HG03196 (cell line): ENCODE measurements around the gene RSU1.

Experiments used
- ATAC-seq: cut with Tn5 transposase; IDR thresholded peaks from one replicate; pipeline ENCODE4 v1.9.1; 2021; ENCODE audit not compliant: unreplicated experiment

The RSU1 gene

DNA sequence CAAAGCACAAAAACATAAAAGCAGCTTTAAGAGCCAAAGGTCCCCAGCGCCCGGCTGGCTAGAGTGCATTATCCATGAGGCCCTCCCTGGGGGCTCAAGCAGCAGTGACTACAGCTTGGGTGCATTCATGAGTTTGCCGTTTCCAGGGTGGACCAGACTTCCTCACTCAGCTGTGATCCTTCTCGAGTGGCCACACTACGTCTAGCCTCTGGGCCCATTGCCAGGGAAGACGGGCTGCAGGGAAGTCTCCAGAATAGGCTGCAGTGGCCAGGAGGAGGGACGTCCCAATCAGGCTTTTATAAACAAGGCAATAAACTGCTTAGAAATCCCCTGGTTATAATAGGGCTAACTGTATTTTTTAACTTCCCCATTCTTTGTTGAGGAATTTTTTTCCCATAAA, 206.2 kb downstream of the RSU1 start:
- ATAC-seq: no peak

GRCh38 chr10:16609211-16609610, 208.0 kb downstream of the RSU1 start:
- no peak for ATAC-seq

- ATAC-seq: no peak
These were observed 210.3 kb downstream of the RSU1 start for GRCh38 chr10:16606923-16607322.

DNA sequence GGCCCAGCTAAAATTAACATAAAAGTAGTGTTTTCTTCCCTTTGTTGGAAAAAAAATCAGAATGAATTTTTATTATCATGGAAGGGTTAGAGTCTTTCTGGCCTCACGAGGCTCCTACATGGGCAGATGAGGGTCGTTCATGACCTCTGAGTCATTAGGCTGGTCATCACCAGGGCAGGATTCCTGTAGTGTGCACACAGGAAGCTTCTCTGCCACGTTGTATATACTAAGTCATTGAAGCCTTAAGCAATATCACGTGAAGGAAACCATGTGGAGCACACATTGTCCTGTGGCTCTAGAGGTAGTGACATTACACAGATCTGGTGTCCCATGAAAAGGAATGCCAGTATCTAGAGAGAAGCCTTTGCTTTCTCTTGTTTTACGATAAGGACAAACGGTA, 210.8 kb downstream of the RSU1 start:
- ATAC-seq: no peak

- ATAC-seq: no peak
These were observed 213.9 kb downstream of the RSU1 start for GRCh38 chr10:16603308-16603707.

GRCh38 chr10:16602104-16602775, 215.0 kb downstream of the RSU1 start:
- ATAC-seq: no peak

DNA sequence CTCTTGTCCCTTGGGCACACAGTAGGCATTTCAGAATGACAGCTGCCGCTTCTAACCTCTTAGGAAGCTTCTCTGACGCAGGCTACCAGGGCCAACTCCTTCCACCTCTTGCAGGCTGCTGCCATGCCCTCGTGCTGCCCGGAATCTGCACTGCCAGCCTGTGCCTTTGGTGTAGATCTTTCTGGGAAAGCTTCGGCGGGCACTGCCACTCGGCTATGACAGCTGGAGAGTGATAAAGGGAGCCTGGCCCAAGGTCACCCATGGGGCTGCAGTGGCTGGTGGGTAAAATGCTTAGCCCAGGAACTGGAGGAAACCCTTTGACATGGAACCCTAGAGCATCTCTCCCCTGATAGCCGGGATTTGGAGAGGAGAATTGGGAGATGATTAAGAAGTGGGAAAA, 217.6 kb downstream of the RSU1 start:
- ATAC-seq: no peak

DNA sequence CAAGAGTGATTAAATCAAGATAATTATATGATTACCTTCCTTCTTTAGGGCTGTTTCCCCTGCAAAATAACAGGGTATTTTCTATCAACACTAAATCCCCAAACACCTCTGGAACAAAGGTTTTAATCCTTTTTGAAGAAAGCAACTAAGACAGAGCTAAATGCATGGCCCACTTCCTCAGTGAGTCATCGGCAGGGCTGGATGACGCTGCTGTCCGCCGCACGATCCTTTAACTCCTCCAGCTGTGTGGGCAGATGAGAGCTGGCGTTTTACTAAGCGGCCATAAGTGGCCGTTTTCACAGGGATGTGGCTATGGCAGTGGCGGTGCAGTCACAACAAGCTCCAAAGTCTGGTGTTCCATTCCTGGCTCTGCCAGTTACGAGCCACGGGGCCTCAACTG, 219.6 kb downstream of the RSU1 start:
- no peak for ATAC-seq

DNA sequence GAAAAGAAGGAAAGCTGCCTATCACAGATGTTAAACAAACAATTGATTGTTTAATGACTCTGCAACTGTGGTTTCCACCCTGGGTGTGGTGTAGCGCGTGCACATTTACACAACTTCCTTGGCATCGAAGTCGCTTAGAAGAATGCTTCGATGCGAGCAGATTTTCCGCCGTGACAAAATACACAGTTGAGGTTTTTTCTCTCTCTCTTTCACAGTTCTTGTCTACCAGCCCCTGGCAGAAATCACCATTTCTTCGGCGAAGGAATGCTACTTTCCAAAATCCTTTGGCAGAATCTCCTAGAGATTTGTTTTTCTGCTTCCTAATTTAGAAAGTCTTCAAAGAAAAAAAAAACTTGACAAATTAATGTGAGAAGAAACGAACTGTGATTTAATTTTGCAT, 224.8 kb downstream of the RSU1 start:
- no peak for ATAC-seq

DNA sequence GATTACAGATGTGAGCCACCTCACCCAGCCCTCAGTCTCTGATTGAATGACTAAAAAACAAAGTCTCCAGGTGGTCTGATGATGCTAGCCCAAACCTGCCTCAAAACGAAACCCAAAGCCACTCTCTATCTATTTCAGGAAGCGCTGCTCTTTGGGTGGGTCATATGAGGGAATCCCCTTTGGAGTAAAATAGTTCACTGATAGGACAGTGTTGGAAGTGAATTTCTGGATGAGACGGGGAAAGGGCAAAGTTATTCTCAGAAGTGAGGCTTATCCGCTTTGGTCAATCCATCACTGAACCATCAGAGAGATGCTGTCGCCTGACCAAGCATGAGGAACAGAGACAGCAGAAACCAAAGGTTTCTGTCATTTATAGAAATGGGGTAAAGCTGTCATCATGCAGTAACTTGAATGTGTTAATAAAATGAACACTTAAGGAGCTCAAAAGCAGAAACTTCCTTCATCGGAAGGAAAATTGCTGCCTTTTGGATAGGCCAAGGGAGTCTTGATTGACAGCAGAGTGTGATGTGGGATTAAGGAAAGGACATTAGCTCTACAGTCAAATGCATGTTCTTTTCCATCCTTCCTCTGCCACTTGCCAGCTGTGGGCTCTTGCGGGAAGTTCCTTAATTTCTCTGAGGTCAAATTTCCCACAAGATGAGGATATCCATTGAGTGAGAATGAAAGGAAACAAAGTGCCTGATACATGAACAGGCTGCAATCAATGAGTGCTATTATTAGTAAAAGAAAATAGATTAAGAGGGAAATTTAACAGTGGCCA, 230.7 kb downstream of the RSU1 start:
- ATAC-seq: peak; percentile 91

- no peak for ATAC-seq
These were observed 232.1 kb downstream of the RSU1 start for GRCh38 chr10:16585103-16585502.

- no peak for ATAC-seq
These were observed 233.8 kb downstream of the RSU1 start for GRCh38 chr10:16583382-16583781.

DNA sequence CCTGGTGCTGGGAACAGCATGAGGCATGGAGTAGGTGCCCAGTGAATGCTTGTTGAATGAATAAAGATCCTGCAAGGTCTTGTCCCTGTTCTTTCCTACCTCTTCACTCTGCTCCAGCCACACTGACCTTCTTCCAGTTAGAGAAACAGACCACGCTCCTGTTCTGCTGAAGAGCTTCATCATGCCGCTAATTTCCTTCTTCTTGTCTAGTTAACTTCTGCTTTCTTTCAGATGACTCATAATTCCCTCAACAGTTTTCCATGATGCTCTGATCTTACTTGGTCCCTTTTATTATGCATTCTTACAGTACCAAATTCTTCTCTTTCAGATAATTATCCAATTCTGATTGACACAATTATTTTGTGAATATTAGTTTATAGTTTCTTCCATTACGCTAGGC, 236.0 kb downstream of the RSU1 start:
- ATAC-seq: no peak

DNA sequence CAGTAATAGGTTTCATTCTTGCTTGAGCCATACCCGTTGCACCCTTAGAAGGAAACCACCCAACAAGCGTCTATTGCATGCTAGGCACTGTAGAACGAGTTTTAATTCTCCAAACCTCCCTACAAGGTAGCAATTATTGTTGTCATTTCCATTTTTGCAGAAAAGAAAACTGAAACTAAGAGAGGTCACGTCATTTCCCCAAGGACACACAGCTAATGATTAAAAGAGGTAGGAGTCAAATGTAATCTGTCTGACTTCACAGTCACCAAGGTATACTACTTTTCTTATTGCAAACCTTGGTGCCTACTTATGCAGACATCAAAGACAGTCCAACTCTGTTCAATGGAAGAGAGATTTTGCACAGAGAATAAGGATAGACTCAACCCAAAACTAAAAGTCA, 246.5 kb downstream of the RSU1 start:
- peak; percentile 93 for ATAC-seq

- no peak for ATAC-seq
These were observed 250.9 kb downstream of the RSU1 start for GRCh38 chr10:16566202-16566805.

DNA sequence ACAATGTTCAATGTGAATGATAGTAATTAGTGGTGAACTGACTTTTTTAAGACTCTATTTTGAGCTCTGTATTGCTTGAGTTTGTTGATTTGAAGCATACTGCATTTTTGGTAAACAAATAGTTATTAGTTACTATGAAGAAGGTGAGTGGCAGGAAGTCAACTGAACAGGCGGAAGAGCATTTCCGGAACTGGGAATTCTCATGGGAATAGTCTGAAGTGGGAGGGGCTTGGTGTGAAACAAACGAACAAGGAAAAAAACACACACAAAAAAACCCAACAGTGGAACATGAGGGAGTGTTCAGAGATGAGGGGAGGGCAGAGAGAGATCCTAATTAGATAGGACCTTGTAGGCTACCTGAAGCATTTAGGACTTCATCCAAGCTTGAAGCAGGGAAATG, 251.6 kb downstream of the RSU1 start:
- no peak for ATAC-seq

GRCh38 chr10:16562891-16563290, 254.3 kb downstream of the RSU1 start:
- no peak for ATAC-seq

DNA sequence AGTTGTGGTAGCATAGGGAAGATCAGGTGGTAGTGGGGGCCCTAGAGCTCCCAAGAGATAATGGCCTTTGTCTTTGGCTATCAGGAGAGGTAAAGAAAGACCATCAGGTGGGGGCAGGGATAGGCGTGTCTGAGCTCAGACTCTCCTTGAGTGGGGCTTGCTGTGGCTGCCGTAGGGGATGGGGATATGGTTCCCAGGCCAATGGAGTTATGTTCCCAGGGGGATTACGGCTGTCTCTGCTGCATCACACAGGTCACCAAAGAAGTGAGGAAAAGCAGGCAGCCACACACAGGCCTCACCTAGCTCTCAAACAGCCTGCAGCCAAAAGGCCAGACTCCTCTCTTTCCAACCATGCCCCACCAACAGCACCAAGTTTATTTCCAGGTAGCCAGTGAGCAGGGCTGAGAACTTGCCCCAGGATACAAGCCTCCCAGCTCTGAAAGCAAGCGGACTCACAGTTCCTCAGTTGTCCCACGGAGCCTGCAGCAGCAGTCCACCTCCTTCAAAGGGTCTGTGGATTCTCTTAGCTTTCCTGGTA, 257.9 kb downstream of the RSU1 start:
- no peak for ATAC-seq

DNA sequence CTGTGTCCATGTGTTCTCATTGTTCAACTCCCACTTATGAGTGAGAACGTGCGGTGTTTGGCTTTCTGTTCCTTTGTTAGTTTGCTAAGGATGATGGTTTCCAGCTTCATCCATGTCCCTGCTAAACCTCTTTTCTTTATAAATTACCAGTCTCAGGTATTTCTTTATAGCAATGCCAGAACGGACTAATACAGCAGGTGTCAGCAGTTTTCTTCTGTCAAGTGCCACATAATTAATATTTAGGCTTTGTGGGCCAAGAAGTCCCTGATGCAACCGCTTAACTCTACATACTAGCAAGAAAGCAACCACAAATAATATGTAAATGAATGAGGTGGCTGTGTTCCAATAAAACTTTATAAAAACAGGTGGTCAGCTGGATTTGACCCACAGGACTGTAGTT, 269.3 kb downstream of the RSU1 start:
- no peak for ATAC-seq

DNA sequence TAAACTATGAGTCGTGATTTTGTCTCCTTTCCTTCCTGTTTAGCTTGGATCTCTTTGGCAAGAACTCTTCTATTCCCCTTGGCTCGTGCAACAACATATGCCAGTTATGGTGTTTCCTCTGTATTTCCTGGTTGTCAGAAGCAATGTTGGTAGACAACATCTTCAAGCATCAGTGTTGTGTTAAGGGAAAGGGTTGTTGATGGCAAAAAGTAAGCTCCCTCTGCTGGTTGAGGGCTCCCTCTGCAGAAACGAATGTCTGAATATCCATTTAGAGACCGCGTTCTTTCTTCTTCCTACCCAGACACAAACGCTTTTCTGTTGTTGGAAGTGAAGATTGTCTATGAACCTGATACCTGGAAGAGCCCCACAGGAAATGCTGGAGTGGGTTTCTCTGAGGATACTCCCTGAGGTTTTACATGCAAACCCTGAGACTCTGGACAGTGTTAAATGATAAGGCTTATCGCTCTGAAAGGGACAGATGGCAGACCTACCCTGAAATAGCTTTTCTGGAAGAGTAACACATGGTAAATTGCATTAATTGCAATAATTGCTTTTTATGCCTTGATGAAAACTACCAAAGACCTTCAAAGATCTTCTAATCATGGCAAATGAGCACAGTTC, 272.0 kb downstream of the RSU1 start:
- ATAC-seq: no peak

DNA sequence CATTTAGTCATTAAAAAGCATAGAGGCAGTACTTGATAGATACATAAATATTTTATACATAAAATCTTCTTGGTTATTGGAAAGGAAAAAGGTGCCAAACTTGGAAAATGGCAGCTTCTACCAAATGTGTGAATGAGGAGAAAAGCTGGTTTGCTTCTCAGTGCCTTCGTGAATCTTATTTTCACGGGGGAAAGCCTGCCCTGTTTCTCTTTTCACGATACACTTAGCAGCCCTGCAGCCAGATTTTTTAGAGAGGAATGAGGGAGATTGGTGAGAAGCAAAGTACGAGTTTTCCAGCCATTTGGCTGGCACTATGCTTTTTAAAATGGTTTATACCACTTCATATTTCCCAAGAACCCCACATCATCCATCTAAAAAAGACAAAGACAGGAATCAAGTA, 272.6 kb downstream of the RSU1 start:
- no peak for ATAC-seq

- no peak for ATAC-seq
These were observed 273.1 kb downstream of the RSU1 start for GRCh38 chr10:16544099-16544498.
